H1 (cell line): ENCODE data around the gene CENATAC. TPM values are rescaled to one million over a fixed set of nuclear protein-coding genes. Genes with fewer than 3 reads are reported as not detected.

ENCODE experiments used
- CTCF ChIA-PET: fragments of 300-600 bp; sonication (Branson Sonifier 250); formaldehyde crosslinking; loops from one replicate; lab custom pipeline; 2021; ENCODE audit not compliant: partially characterized antibody; lab: Charles Lee
- POLR2A ChIA-PET: fragments of 300-600 bp; sonication (Branson Sonifier 250); formaldehyde crosslinking; loops from one replicate; lab custom pipeline; 2021; ENCODE audit warnings: inconsistent platforms; ENCODE audit not compliant: partially characterized antibody; lab: Charles Lee
- DNase-seq, 2 experiments: peaks; one replicate each; pipeline versions ENCODE4 v3.0.0 to v3.0.0-alpha.2; 2010 to 2022; ENCODE audit warnings: low spot score in 2 of 2, low read depth in 1 of 2, mixed read lengths in 1 of 2
- FAIRE-seq: peaks from 2 replicates; lab custom pipeline; 2011; peaks lifted over from hg19 to GRCh38; lab: Jason Lieb, UNC
- H2AFZ ChIP-seq: 2 replicates; pipeline ENCODE4 v1.8.1; 2012; ENCODE audit warnings: low read length, inconsistent platforms
- H2AK5ac ChIP-seq: 2 replicates; pipeline ENCODE4 v1.6.1; 2013; ENCODE audit warnings: low read depth, low read length
- H2BK120ac ChIP-seq: replicated peaks from 2 replicates; pipeline ENCODE3; 2013; ENCODE audit warnings: low read depth, low read length, inconsistent platforms
- H2BK12ac ChIP-seq: 2 replicates; pipeline ENCODE4 v1.6.1; 2013; ENCODE audit warnings: low read depth, low read length
- H2BK15ac ChIP-seq: 2 replicates; pipeline ENCODE4 v1.6.1; 2013; ENCODE audit warnings: low read length
- H2BK20ac ChIP-seq: 2 replicates; pipeline ENCODE4 v1.6.1; 2013; ENCODE audit warnings: low read length
- H2BK5ac ChIP-seq: 2 replicates; pipeline ENCODE4 v1.6.1; 2013; ENCODE audit warnings: low read depth, low read length
- H3K14ac ChIP-seq: 2 replicates; pipeline ENCODE4 v1.6.1; 2013; ENCODE audit warnings: inconsistent platforms; ENCODE audit not compliant: insufficient read length
- H3K18ac ChIP-seq: 2 replicates; pipeline ENCODE4 v1.6.1; 2013; ENCODE audit warnings: low read length; ENCODE audit errors: extremely low read depth
- H3K23ac ChIP-seq: 2 replicates; pipeline ENCODE4 v1.6.1; 2013; ENCODE audit warnings: inconsistent platforms; ENCODE audit not compliant: insufficient read length
- H3K23me2 ChIP-seq: 2 replicates; pipeline ENCODE4 v1.6.1; 2013; ENCODE audit warnings: low read depth, low read length
- H3K27ac ChIP-seq: 2 replicates; pipeline ENCODE4 v1.6.1; 2011; ENCODE audit warnings: low read depth, low read length, inconsistent platforms
- H3K27me3 ChIP-seq, 4 experiments: replicated peaks in 1 of 4; 1 replicate in 1 of 4; 2 replicates in 3 of 4; pipeline versions ENCODE4 v1.6.1 to v1.8.1; 2011 to 2013; ENCODE audit warnings: low read length in 3 of 4, mild to moderate bottlenecking in 3 of 4, inconsistent platforms in 2 of 4, mixed read lengths in 2 of 4, moderate library complexity in 1 of 4; ENCODE audit not compliant: control insufficient read depth in 3 of 4, insufficient read depth in 3 of 4; ENCODE audit errors: extremely low read depth in 1 of 4
- H3K36me3 ChIP-seq, 4 experiments: 2 replicates each; pipeline versions ENCODE4 v1.6.1 to v1.8.1; 2011 to 2013; ENCODE audit warnings: mild to moderate bottlenecking in 4 of 4, low read length in 3 of 4, moderate library complexity in 2 of 4, control low read depth in 1 of 4, inconsistent platforms in 1 of 4; ENCODE audit not compliant: insufficient read depth in 4 of 4, control insufficient read depth in 2 of 4
- H3K4ac ChIP-seq: replicated peaks from 2 replicates; pipeline ENCODE3; 2013; ENCODE audit warnings: low read length, low read depth, mixed read lengths, inconsistent platforms; ENCODE audit not compliant: insufficient read length
- H3K4me1 ChIP-seq, 4 experiments: replicated peaks in 1 of 4; 1 replicate in 1 of 4; 2 replicates in 3 of 4; pipeline versions ENCODE4 v1.6.1 to v1.8.1; 2011 to 2013; ENCODE audit warnings: low read length in 3 of 4, inconsistent platforms in 2 of 4, mixed read lengths in 1 of 4; ENCODE audit not compliant: insufficient read depth in 4 of 4, control insufficient read depth in 3 of 4
- H3K4me2 ChIP-seq, 2 experiments: 2 replicates each; pipeline versions ENCODE4 v1.6.1 to v1.8.1; 2011 to 2013; ENCODE audit warnings: low read depth in 2 of 2, low read length in 2 of 2, control low read depth in 1 of 2, inconsistent platforms in 1 of 2, mild to moderate bottlenecking in 1 of 2; ENCODE audit not compliant: insufficient read depth in 1 of 2
- H3K4me3 ChIP-seq, 4 experiments: fragments of 200-600, 300-600 bp in 1 of 4; sonication (generic), shearing (Covaris generic), sonication (Bioruptor Twin) in 1 of 4; 2 replicates each; pipeline versions ENCODE4 v1.5.1 to v1.8.1; 2011 to 2016; ENCODE audit warnings: low read length in 4 of 4, low read depth in 3 of 4, control low read depth in 2 of 4, inconsistent platforms in 2 of 4, mild to moderate bottlenecking in 2 of 4, mixed read lengths in 1 of 4, moderate library complexity in 1 of 4; ENCODE audit not compliant: insufficient read depth in 2 of 4; ENCODE audit errors: extremely low read depth in 1 of 4
- H3K56ac ChIP-seq: replicated peaks from 2 replicates; pipeline ENCODE3; 2013; ENCODE audit warnings: low read depth, mild to moderate bottlenecking, mixed read lengths, low read length, inconsistent platforms; ENCODE audit not compliant: insufficient read length
- H3K79me1 ChIP-seq: 2 replicates; pipeline ENCODE4 v1.6.1; 2013; ENCODE audit warnings: low read depth, low read length, control low read depth
- H3K79me2 ChIP-seq, 2 experiments: 2 replicates each; pipeline versions ENCODE4 v1.6.1 to v1.8.1; 2012 to 2013; ENCODE audit warnings: low read length in 2 of 2, mild to moderate bottlenecking in 2 of 2, inconsistent platforms in 1 of 2; ENCODE audit not compliant: insufficient read depth in 2 of 2, control insufficient read depth in 1 of 2
- H3K9ac ChIP-seq, 4 experiments: replicated peaks in 1 of 4; 1 replicate in 1 of 4; 2 replicates in 3 of 4; pipeline versions ENCODE4 v1.6.1 to v1.8.1; 2011 to 2013; ENCODE audit warnings: low read depth in 3 of 4, low read length in 3 of 4, control low read depth in 2 of 4, mild to moderate bottlenecking in 2 of 4, moderate library complexity in 2 of 4, inconsistent platforms in 1 of 4; ENCODE audit errors: extremely low read depth in 1 of 4
- H3K9me3 ChIP-seq, 2 experiments: 2 replicates each; pipeline versions ENCODE4 v1.6.1 to v1.8.1; 2012 to 2013; ENCODE audit warnings: mild to moderate bottlenecking in 2 of 2, moderate library complexity in 2 of 2, control low read depth in 1 of 2, inconsistent platforms in 1 of 2, low read depth in 1 of 2, low read length in 1 of 2, mixed read lengths in 1 of 2; ENCODE audit not compliant: insufficient read depth in 2 of 2
- H4K20me1 ChIP-seq, 2 experiments: replicated peaks in 1 of 2; 2 replicates each; pipeline versions ENCODE3 to v1.8.1; 2011 to 2013; ENCODE audit warnings: inconsistent platforms in 2 of 2, low read length in 2 of 2, mild to moderate bottlenecking in 1 of 2; ENCODE audit not compliant: insufficient read depth in 2 of 2, control insufficient read depth in 1 of 2
- H4K5ac ChIP-seq: 2 replicates; pipeline ENCODE4 v1.6.1; 2013; ENCODE audit warnings: low read length, low read depth, mixed read lengths, inconsistent platforms; ENCODE audit not compliant: insufficient read length
- H4K8ac ChIP-seq: 2 replicates; pipeline ENCODE4 v1.8.0; 2013; ENCODE audit warnings: mild to moderate bottlenecking, moderate library complexity, low read length, inconsistent platforms; ENCODE audit not compliant: insufficient read depth; ENCODE audit errors: extremely low read depth
- H4K91ac ChIP-seq: replicated peaks from 2 replicates; pipeline ENCODE3; 2013; ENCODE audit warnings: low read length, mixed read lengths, inconsistent platforms; ENCODE audit not compliant: insufficient read length
- POLR2A ChIP-seq, 2 experiments: IDR thresholded peaks; 1 replicate in 1 of 2; 2 replicates in 1 of 2; pipeline ENCODE4 v1.6.1; 2011; ENCODE audit warnings: low read depth in 2 of 2, low read length in 2 of 2, mild to moderate bottlenecking in 2 of 2; ENCODE audit errors: control extremely low read depth in 1 of 2
- RBBP5 ChIP-seq: IDR thresholded peaks from 2 replicates; pipeline ENCODE4 v1.7.1; 2012; ENCODE audit warnings: low read depth, mild to moderate bottlenecking, inconsistent platforms, low read length, moderate library complexity, borderline replicate concordance
- WGBS, 2 experiments: shearing (Covaris generic) in 1 of 2; methylation state at CpG; one replicate each; pipeline versions ENCODE4 v1.1.6 to v1.1.7; 2013 to 2015; ENCODE audit warnings: low lambda C conversion rate in 2 of 2, mixed read lengths in 2 of 2, inconsistent platforms in 1 of 2, low coverage in 1 of 2, missing lambda C conversion rate in 1 of 2; ENCODE audit not compliant: insufficient replicate concordance in 2 of 2, insufficient coverage in 1 of 2, insufficient read length in 1 of 2; ENCODE audit errors: extremely low coverage in 1 of 2, missing lambda C conversion rate in 1 of 2; 5-methylcytosine and 5-hydroxymethylcytosine counted together
- polyA plus RNA-seq, 7 experiments: library from polyadenylated mRNA; depleted of rRNA in 3 of 7; stranded (reverse) in 5 of 7; unstranded in 2 of 7; fragments of >200 nt in 5 of 7; fragments of 200-250 nt in 2 of 7; gene quantifications; 1 replicate in 5 of 7; 2 replicates in 1 of 7; 4 replicates in 1 of 7; pipeline versions ENCODE4 v1.2.1 to v1.2.3, GENCODE V29; 2011 to 2013; ENCODE audit warnings: missing spikeins in 2 of 7, mixed read lengths in 2 of 7
- total RNA-seq: library from RNA; stranded (reverse); fragmentation: NEBNext Ultra II Directional; extraction: Animal tissue kit (Norgen Biotek cat#: 25700); gene quantifications from 2 replicates; pipeline ENCODE4 v1.2.1, GENCODE V29; 2021

Gene CENATAC
- total and polyA plus RNA-seq, 2 of the 8 experiments (the other 6 are each of a cell fraction or from before 2014, with no cell fraction given) = 22.7 to 36.4 TPM

DNA sequence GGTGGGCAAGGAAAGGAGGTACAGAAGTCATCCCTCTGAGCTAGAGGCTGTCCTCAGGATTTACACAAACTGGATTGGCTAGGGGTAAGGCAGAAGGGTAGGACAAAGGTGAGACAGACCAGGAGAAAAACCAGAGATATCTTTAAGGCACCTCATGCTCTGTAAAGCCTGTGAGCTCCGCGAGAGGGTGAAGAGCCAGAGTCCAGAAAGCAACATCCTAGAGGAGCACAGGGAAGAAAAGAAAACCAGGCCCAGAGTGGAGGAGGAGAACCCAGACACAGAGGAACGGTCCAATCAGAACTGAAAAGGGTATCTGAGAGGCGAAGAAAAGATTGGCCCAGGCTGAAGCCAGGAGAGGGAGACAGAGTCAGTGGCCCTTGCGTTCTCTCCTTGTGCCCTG is 27.6 kb downstream of the CENATAC start:
- H2BK12ac ChIP-seq = no peak overlapping the region
- H3K36me3 ChIP-seq = peaks cover 14 to 66% (median 37%) of the 10 kb centered on the region in 4 experiments
- H2BK20ac ChIP-seq = no peak overlapping the region
- no peak overlapping the region for H3K4me3 ChIP-seq
- H3K18ac ChIP-seq = no peak overlapping the region
- POLR2A ChIA-PET = interaction anchor here (0.7 to 9.7 kb wide), 10 partner anchors 12 to 69 kb away, joined by 3 to 224 read pairs (median 4); partner anchors contain the start of genes HYOU1, RPS25 and TRAPPC4
- H3K4me2 ChIP-seq = no peak overlapping the region
- H3K79me1 ChIP-seq = peaks cover 15% of the 10 kb centered on the region
- H4K8ac ChIP-seq = no peak overlapping the region
- no peak overlapping the region for H4K91ac ChIP-seq
- H3K14ac ChIP-seq = no peak overlapping the region
- H3K23me2 ChIP-seq = peaks cover 7% of the 10 kb centered on the region; the same call in 1 of the 2 replicates
- H2BK15ac ChIP-seq = no peak overlapping the region
- peaks cover 6 to 13% (median 10%) of the 10 kb centered on the region in 4 experiments for H3K4me1 ChIP-seq
- WGBS, 2 experiments = 92% methylated on average over 4 of the region's 5 CpGs; no CpG with 5 or more reads in 1 of the 2 experiments
- H4K20me1 ChIP-seq = peaks cover 3 to 17% of the 10 kb centered on the region in 2 experiments
- H3K4ac ChIP-seq = no peak overlapping the region
- no peak overlapping the region for H2AK5ac ChIP-seq
- H2BK120ac ChIP-seq = no peak overlapping the region
- H3K56ac ChIP-seq = no peak overlapping the region
- CTCF ChIA-PET = interaction anchor here (0.8 to 1.2 kb wide), 3 partner anchors 10 to 281 kb away, joined by 3 to 5 read pairs (median 3); partner anchors contain the start of gene VPS11
- no peak overlapping the region for H4K5ac ChIP-seq
- H2AFZ ChIP-seq = no peak overlapping the region
- H3K27me3 ChIP-seq = no peaks in the 10 kb centered on the region
- no peaks in the 10 kb centered on the region for H3K9me3 ChIP-seq
- peaks cover 0 to 29% of the 10 kb centered on the region in 2 experiments; a peak in 2 of 4 replicates for H3K79me2 ChIP-seq
- no peak overlapping the region for H3K27ac ChIP-seq
- H3K9ac ChIP-seq = 0 out of 7 replicates have a peak overlapping the region, but pooled peaks of 1 of the 4 experiments have one; percentile 7
- FAIRE-seq (no peak), DNase-seq (no peak)
- no peak overlapping the region for H3K23ac ChIP-seq
- H2BK5ac ChIP-seq = no peak overlapping the region
- TF ChIP-seq POLR2A (IDR thresholded peaks at IDR 0.05; ENCODE audit: control extremely low read depth in 1 of 2, low read depth in 2 of 2, low read length in 2 of 2) = no peak
- no peak for TF ChIP-seq RBBP5
